Activated naive CD4-positive, alpha-beta T cell treated with anti-CD3 and anti-CD28 coated beads, Interleukin-2, amount 50 U/mL, for 72 hours (primary cell): ENCODE data around the gene ST8SIA1. TPM values are rescaled to one million over a fixed set of nuclear protein-coding genes. Genes with fewer than 3 reads are reported as not detected.
"Not testable (repeated sequence)": the region's sequence is repeated elsewhere in the genome, so short reads cannot be mapped to it uniquely, and the experiment has no call there.

Source experiments
- ATAC-seq, 2 donors: fragments of 150-1000 bp; cut with Tn5 transposase; 2 replicates each; pipeline ENCODE4 v1.10.0; 2021; ENCODE audit warnings: mild to moderate bottlenecking in 2 of 2, moderate library complexity in 2 of 2
- DNase-seq, 2 donors: peaks; one replicate each; pipeline ENCODE4 v3.0.0; 2021 to 2022; ENCODE audit warnings: low spot score in 2 of 2
- H3K27ac Mint-ChIP-seq, 2 donors: one replicate each; pipeline ENCODE4 v1.8.0; 2022; ENCODE audit warnings: mild to moderate bottlenecking in 2 of 2, mixed read lengths in 2 of 2
- H3K36me3 Mint-ChIP-seq, 2 donors: one replicate each; pipeline ENCODE4 v1.8.0; 2022; ENCODE audit warnings: mixed read lengths in 2 of 2
- H3K9me3 Mint-ChIP-seq, 2 donors: one replicate each; pipeline ENCODE4 v1.8.0; 2022; ENCODE audit warnings: mixed read lengths in 2 of 2
- total RNA-seq, 2 donors: library from RNA; stranded (reverse); gene quantifications; one replicate each; pipeline ENCODE4 v1.2.3, GENCODE V29; 2022

The ST8SIA1 gene, protein sequence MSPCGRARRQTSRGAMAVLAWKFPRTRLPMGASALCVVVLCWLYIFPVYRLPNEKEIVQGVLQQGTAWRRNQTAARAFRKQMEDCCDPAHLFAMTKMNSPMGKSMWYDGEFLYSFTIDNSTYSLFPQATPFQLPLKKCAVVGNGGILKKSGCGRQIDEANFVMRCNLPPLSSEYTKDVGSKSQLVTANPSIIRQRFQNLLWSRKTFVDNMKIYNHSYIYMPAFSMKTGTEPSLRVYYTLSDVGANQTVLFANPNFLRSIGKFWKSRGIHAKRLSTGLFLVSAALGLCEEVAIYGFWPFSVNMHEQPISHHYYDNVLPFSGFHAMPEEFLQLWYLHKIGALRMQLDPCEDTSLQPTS
- total RNA-seq: 1 to 10 TPM; 1.7 TPM

DNA sequence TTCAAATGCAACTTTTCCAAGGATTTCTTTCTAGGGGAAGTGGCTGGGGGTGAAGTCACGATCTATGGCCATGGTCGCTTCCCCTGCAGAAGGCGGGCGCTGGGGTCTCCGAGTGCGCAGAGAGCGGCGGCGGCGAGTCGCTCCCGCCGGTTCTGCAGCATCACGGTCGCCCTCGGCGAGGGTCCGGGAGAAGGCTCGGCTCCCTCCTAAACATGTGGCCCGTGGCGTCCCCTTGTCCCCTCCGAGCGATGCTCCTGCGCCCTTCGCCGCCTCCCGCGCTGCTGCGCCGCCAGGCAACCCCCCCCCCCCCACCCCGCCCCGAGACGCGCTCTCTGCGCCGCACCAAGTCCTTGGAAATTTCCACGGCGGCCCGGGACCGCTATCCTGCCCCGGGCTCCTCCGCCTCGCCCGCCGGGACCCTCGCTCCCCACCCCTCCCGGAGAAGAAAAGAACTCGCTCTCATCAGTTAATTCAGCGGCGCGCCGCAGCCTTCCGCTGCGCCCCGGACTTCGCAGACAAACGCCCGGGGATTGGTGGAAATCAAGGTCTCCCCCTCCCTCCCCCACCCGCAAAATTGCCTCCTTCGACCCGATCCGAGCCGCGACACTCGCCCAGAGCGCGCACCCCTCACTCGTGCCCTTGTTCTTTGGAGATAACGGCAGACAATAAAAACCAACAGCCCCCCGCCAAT, at the start of gene ST8SIA1:
Gene ST8SIA1, minus strand, starts transcription at position 298 of the 691 bp plus-strand sequence. CDS start 475 bp downstream, outside the sequence.
- DNase-seq (peak in 1 of 2 donors; percentile 30), ATAC-seq (peak; percentile 33 to 49)
- H3K27ac Mint-ChIP-seq: peak within 1 kb of the TSS; percentile 72 to 83
- H3K9me3 Mint-ChIP-seq: no peaks in the 10 kb centered on the region
- peaks cover 0 to 12% of the 10 kb centered on the region in 2 donors for H3K36me3 Mint-ChIP-seq

DNA sequence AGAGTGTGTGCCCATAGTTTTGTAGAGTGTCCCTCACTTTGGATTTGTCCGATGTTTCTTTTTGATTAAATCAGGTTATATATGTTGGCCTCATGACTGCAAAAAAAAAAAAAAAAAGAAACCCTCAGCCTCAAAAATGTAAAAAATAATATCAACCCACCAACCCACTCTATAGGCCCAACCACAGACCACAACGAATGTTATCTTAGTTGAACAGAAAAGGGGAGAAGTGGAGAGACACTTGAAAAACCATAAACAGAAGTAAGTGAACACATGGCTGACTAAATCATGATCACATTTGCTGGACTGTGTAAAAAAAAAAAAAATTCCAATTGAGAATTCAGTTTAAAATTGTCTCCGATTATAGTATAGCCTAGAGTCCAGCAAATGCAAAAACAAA, 45.5 kb upstream of the ST8SIA1 start:
- Mint-ChIP-seq H3K27ac (no peak overlapping the region), H3K36me3 (peaks cover 0 to 6% of the 10 kb centered on the region in 2 donors), H3K9me3 (peaks cover 0 to 6% of the 10 kb centered on the region in 2 donors)
- ATAC-seq (no peak), DNase-seq (no peak)

DNA sequence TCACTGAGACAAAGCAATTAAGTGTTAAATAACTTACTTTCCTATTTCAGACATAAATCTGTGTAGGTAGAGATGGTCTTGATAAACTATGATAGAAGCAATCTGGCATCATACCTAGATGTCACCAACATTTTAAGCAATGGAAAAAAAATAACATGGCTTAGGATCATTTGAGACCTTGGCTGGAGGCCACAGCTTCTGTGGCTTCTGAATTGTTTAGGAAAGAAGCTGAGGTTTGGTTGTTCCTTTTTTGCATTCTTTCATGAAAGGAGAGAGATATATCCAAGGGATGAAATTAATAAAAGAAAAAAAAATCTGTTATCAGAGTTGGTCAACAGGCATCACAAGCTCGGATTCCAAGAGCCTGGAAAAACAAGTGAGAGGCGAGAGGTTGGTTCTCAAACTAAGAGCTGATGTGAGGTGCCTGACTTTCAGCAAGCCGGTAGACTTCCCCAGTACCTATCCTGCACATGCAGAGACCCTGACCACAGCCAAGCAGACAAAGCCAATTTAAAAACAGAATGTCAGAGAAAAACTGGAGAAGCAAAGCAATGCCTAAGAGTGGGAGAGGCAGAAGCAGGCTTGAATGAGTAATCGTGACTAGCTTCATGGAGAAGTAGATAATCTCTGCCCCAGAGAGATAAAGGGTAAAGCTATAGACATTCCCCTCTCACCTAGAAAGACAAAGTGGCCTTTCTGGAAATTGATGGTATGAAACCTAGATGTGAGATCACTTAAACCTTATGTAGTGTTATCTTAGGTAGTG, 43.4 kb upstream of the ST8SIA1 start:
- ATAC-seq: no peak
- peaks cover 0 to 6% of the 10 kb centered on the region in 2 donors for H3K9me3 Mint-ChIP-seq
- DNase-seq: no peak
- peaks cover 0 to 6% of the 10 kb centered on the region in 2 donors for H3K36me3 Mint-ChIP-seq
- no peak overlapping the region for H3K27ac Mint-ChIP-seq

DNA sequence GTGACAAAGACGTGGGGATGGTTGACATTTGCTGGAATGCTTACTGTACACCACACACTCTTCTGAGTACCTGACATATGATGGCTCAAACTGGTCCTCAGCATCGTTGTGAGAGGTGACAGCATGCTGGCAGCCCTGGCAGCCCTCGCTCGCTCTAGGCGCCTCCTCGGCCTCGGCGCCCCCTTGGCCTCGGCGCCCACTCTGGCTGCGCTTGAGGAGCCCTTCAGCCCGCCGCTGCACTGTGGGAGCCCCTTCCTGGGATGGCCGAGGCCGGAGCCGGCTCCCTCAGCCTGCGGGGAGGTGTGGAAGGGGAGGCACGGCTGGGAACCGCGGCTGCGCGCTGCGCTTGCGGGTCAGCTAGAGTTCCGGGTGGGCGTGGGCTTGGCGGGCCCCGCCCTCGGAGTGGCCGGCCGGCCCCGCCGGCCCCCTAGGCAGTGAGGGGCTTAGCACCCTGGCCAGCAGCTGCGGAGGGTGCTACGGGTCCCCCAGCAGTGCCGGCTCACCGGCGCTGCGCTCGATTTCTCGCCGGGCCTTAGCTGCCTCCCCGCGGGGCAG, 42.2 kb upstream of the ST8SIA1 start:
- not testable (repeated sequence) for H3K36me3 Mint-ChIP-seq, DNase-seq, H3K27ac Mint-ChIP-seq, ATAC-seq, H3K9me3 Mint-ChIP-seq

DNA sequence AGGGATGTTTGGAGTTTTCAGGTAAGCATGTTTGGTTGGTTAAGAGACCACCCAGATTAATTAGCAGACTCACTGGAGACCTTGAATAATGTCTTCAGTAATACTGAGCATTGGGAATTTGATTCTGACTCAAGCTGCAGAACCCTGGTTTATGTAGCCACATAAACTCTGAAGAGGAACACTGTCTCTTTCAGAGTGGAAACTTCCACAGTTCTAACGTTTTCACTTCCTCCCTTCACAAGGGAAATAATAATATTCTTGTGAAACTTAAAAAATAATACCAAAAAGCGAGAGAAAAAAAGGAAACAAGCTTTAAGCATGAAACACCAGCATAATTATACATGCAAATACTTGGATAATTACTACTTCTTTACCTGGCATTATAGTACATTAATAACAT, 40.0 kb upstream of the ST8SIA1 start:
- Mint-ChIP-seq H3K9me3 (no peaks in the 10 kb centered on the region), H3K27ac (no peak overlapping the region), H3K36me3 (no peaks in the 10 kb centered on the region)
- no peak for DNase-seq
- no peak for ATAC-seq

DNA sequence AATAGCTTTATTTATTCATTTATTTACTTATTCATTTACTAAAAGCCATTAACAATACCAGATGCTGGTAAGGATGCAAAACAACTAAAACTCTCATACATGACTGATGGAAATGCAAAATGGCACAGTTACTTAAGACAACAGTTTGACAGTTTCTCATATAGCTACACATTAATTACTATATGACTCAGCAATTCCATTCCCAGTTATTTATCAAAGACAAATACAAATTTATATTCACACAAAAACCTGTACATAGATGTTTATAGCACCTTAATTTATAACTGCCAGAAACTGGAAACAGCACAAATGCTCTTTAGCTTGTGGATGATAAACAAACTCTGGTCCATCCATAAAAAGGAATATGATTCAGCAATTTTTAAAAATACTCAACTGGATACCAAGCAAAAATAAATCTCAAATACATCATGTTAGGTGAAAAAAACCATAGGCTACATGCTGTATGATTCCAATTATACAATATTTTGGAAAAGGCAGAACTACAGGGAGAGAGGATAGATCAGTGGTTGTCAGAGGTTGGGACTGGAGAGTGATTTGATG, 37.9 kb upstream of the ST8SIA1 start:
- peaks cover 6 to 14% of the 10 kb centered on the region in 2 donors for H3K9me3 Mint-ChIP-seq
- DNase-seq (no peak), ATAC-seq (no peak)
- no peak overlapping the region for H3K27ac Mint-ChIP-seq
- H3K36me3 Mint-ChIP-seq: peaks cover 4 to 11% of the 10 kb centered on the region in 2 donors

DNA sequence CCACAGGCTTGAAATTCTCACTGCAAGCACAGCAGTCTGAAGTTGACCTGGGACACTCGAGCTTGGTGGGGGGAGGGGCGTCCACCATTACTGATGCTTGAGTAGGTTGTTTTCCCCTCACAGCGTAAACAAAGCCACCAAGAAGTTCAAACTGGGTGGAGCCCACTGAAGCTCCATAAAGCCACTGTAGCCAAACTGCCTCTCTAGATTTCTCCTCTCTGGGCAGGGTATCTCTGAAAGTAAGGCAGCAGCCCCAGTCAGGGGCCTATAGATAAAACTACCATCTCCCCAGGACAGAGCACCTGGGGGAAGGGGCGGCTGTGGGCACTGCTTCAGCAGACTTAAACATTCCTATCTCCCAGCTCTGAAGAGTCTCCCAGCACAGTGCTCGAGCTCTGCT, 31.7 kb upstream of the ST8SIA1 start:
- H3K27ac Mint-ChIP-seq: no peak overlapping the region
- peaks cover 13 to 23% of the 10 kb centered on the region in 2 donors for H3K9me3 Mint-ChIP-seq

DNA sequence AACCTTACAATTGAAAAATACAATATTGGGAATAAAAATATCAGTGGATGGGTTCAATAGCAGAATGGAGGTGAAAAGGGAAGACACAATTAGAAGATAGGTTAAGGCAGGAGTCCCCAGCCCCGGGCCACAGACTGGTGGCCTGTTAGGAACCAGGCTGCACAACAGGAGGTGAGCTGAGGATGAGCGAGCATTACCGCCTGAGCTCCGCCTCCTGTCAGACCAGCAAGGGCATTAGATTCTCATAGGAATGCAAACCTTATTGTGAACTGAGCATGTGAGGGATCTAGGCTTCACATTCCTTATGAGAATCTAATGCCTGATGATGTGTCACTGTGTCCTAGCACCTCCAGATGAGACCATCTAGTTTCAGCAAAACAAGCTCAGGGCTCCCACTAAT, 27.3 kb upstream of the ST8SIA1 start:
- peaks cover 3% of the 10 kb centered on the region in 2 donors for H3K9me3 Mint-ChIP-seq
- no peak for ATAC-seq

More for the DNA sequence above, 31.7 kb upstream of the ST8SIA1 start:
- DNase-seq: no peak
- peaks cover 14 to 19% of the 10 kb centered on the region in 2 donors for H3K36me3 Mint-ChIP-seq
- no peak for ATAC-seq

DNA sequence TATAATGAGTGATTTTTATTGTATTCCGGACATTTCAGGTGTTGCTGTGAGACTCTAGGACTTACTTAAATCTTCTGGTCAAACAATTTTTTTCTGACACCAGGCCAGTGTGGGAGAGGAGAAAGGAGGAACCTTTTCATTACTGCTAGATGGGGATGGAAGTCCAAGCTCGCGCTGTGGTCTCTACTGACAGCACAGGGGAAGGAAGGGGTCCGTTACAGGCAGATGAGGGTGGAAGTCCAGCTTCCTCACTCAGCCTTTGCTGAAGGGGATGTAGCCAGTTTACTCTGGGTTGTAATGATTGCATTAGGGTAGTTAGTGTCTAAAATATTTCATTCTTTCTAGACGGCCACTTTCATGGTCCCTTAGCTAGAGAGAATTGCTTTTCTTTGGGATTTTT, 26.3 kb upstream of the ST8SIA1 start:
- H3K27ac Mint-ChIP-seq: no peak overlapping the region
- H3K36me3 Mint-ChIP-seq: no peaks in the 10 kb centered on the region
- no peaks in the 10 kb centered on the region for H3K9me3 Mint-ChIP-seq
- DNase-seq (no peak), ATAC-seq (no peak)

More for the DNA sequence above, 27.3 kb upstream of the ST8SIA1 start:
- H3K36me3 Mint-ChIP-seq: peaks cover 4% of the 10 kb centered on the region in 2 donors
- H3K27ac Mint-ChIP-seq: no peak overlapping the region
- no peak for DNase-seq

DNA sequence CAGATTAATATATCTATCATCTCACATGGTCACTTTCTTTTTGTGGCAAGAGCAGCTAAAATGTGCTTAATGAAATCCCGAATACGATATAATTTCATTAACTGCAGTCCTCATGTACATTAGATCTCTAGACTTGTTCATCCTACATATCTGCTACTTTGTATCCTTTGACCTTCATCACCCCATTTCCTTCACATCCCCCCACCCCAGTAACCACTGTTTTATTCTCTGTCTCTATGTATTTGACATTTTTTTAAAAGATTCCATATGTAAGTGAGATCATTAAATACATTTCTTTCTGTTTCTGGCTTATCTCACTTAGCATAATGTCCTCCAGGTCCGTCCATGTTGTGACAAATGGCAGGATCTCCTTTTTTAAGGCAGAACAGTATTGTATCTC, 23.0 kb upstream of the ST8SIA1 start:
- no peaks in the 10 kb centered on the region for H3K36me3 Mint-ChIP-seq
- H3K9me3 Mint-ChIP-seq: no peaks in the 10 kb centered on the region
- DNase-seq: no peak
- ATAC-seq: no peak
- no peak overlapping the region for H3K27ac Mint-ChIP-seq

DNA sequence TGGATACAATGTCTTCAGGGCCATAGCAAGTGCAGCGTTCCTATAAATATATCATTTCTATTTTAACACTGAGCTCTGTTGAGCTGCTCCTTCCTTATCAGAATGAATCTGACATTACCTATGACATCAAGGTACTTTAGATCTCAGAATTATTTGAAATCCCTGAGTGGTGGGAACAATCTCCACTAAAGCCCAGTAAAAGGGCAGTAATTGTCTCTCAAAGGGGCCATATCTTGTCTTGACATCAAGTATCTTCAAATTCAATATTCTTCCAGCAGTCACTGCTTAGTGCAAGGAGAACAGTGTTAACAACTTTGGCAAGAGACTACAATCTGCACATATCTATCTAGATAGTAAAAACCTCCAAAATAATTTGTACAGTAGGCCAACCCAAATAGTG, 21.7 kb upstream of the ST8SIA1 start:
- no peak for DNase-seq
- ATAC-seq: no peak
- no peaks in the 10 kb centered on the region for H3K36me3 Mint-ChIP-seq
- no peak overlapping the region for H3K27ac Mint-ChIP-seq
- no peaks in the 10 kb centered on the region for H3K9me3 Mint-ChIP-seq

DNA sequence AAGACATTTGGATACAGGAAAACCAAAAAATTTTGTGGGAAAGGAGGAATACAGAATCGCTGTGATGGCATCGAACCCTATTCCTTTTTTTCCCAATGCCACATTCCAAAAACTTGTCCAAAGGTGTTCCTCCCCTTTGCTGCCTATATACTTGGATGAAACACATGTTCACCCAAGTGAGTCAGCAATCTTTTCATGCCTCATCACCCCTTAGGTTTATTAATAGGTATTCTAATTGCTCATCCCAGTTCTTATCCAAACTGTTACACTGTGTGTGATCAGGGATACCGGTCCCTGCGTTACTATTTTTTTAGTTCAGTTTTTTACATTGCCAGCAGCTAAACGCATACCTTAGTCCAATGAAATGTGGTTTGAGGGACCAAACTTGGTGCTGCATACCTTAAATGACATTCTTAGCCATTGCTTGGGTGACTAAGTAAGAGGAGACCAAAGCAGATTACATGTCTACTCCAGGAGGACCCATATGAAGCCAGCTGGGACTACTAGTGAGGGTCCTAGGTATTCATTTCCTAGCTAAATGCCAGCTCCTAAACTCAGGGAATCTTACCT, 20.6 kb upstream of the ST8SIA1 start:
- DNase-seq (no peak), ATAC-seq (no peak)
- no peaks in the 10 kb centered on the region for H3K9me3 Mint-ChIP-seq
- H3K27ac Mint-ChIP-seq: no peak overlapping the region
- no peaks in the 10 kb centered on the region for H3K36me3 Mint-ChIP-seq

DNA sequence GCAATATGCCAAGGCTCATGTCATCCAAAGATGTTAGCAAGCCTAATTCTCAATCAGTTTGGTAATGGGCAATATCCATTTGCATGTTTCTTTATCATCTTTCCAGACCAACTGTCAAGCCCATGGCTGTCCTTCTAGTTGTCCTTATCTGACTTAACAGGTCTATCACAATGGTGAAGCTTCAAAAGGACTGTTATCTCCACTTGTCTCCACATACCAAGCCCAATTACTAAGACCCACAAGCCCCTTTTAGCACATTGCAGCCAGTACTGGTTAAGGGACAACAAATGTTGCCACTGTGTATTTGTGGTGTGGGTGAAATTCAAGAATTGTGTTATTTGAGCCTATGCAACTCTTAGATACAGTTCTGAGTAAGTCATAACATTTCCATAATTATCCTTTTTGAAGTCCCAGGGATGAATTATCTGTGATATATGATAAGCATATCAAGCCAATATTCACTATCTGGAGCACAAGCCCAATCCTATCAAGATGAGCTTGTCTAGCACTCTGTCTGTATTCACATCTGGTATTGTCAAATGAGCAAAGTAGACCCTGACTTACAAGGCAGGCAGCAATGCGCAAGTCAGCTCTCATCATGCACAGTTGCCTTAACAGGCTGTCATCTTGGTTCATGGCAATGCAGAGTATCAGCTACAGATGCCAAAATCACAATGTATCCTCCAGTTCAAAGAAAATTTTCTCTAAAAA, 19.3 kb upstream of the ST8SIA1 start:
- no peaks in the 10 kb centered on the region for H3K36me3 Mint-ChIP-seq
- no peak for ATAC-seq

DNA sequence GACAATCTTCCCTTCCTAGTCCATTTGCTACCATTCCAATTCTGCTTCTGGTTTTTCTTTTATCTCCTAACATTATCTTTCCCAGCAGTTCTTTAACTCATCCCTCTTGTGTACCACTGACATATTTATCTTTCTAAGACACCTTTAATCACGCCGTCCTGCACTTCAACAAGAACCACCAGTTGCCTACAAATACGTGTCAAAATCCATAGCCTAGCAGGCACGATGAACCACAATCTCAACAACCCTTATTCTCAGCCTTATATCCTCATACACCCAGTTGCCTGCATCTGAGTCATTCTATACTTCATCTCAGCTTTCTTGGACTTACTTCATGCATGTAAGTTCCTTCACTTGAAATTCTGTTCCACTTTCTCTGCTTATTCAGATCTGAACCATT, 16.4 kb upstream of the ST8SIA1 start:
- Mint-ChIP-seq H3K36me3 (peaks cover 0 to 4% of the 10 kb centered on the region in 2 donors), H3K9me3 (peaks cover 4% of the 10 kb centered on the region in 2 donors), H3K27ac (no peak overlapping the region)
- ATAC-seq (peak in 1 of 2 donors; percentile 47), DNase-seq (no peak)

More for the DNA sequence above, 19.3 kb upstream of the ST8SIA1 start:
- Mint-ChIP-seq H3K27ac (no peak overlapping the region), H3K9me3 (no peaks in the 10 kb centered on the region)
- no peak for DNase-seq

DNA sequence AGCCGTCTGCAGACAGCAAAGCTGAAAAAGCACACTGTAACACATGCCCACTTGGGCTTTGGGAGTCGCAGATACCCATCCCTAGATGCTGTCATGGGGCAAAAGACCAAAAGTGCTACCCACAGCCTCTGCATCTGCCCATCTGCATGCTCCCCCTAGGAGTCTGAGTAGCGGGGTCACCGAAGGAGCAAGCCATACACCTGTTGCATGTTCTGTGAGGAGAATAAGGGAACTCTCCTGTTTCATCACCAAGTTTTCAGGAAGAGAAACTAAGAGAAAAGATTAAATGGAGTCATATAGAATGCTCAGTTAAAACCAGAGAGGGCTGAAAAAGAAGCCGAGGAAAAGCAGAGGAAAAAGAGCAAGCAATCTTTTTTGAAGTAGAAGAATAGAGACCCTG, 13.7 kb upstream of the ST8SIA1 start:
- no peak overlapping the region for H3K27ac Mint-ChIP-seq
- DNase-seq (no peak), ATAC-seq (no peak)
- H3K36me3 Mint-ChIP-seq: peaks cover 0 to 4% of the 10 kb centered on the region in 2 donors
- peaks cover 4% of the 10 kb centered on the region in 2 donors for H3K9me3 Mint-ChIP-seq
